ENCODE data around the gene CDIPT. TPM values are rescaled to one million over a fixed set of nuclear protein-coding genes. Genes with fewer than 3 reads are reported as not detected.

Gene CDIPT
- total RNA-seq, 1 donor from 2014 or later = 68.6 TPM

DNA sequence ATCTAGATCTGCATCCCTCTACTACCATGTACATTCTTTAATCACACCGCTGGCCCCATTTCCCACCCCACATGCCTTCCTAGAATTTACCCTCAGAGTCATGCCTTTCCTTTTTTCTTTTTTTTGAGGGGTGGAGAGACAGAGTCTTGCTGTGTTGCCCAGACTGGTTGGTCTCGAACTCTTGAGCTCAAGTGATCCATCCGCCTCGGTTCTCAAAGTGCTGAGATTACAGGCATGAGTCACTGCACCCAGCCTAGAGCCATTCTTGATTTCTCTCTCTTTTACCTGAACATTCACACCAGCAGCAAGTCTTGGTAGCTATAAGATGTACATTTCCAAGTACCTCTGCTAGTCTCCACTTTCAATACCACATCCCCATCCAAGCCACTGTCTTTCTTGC, 44.9 kb downstream of the CDIPT start:
- TF ChIP-seq, protein P1, sequence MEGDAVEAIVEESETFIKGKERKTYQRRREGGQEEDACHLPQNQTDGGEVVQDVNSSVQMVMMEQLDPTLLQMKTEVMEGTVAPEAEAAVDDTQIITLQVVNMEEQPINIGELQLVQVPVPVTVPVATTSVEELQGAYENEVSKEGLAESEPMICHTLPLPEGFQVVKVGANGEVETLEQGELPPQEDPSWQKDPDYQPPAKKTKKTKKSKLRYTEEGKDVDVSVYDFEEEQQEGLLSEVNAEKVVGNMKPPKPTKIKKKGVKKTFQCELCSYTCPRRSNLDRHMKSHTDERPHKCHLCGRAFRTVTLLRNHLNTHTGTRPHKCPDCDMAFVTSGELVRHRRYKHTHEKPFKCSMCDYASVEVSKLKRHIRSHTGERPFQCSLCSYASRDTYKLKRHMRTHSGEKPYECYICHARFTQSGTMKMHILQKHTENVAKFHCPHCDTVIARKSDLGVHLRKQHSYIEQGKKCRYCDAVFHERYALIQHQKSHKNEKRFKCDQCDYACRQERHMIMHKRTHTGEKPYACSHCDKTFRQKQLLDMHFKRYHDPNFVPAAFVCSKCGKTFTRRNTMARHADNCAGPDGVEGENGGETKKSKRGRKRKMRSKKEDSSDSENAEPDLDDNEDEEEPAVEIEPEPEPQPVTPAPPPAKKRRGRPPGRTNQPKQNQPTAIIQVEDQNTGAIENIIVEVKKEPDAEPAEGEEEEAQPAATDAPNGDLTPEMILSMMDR (IDR thresholded peaks at IDR 0.05; ENCODE audit: borderline replicate concordance) = no peak
- peaks cover 86% of the 10 kb centered on the region for H3K4me1 ChIP-seq
- H3K9me3 ChIP-seq (replicated peaks) = no peaks in the 10 kb centered on the region
- no peaks in the 10 kb centered on the region for H3K27me3 ChIP-seq (ENCODE audit: low read depth)
- intact Hi-C loops (cut with micrococcal nuclease) = no loop called here
- no peak for DNase-seq
- H3K36me3 ChIP-seq = peaks cover 22% of the 10 kb centered on the region
- peak overlapping the region; percentile 97 for H3K27ac ChIP-seq (replicated peaks)
- no peak overlapping the region for H3K4me3 ChIP-seq

- TF ChIP-seq, protein P1 (IDR thresholded peaks at IDR 0.05; ENCODE audit: borderline replicate concordance) = no peak
- H3K36me3 ChIP-seq = peaks cover 22% of the 10 kb centered on the region
Observed at GRCh38 chr16:29816694-29817441, 46.2 kb downstream of the CDIPT start.

GRCh38 chr16:29815793-29816693, 47.0 kb downstream of the CDIPT start, which contains the start of gene PAGR1:
Gene PAGR1, plus strand, starts transcription at chr16:29816152. Its CDS starts 374 bp downstream, at chr16:29816526.
- Histone ChIP-seq H3K9me3 (replicated peaks) (no peaks in the 10 kb centered on the region), H3K4me1 (peaks cover 86% of the 10 kb centered on the region), H3K36me3 (peaks cover 22% of the 10 kb centered on the region), H3K27me3 (ENCODE audit: low read depth) (no peaks in the 10 kb centered on the region), H3K27ac (replicated peaks) (peak within 1 kb of the TSS; percentile 97), H3K4me3 (peak within 1 kb of the TSS; percentile 84)
- intact Hi-C loops (cut with micrococcal nuclease) = no loop called here
- TF ChIP-seq, protein P1 (IDR thresholded peaks at IDR 0.05; ENCODE audit: borderline replicate concordance) = peak; percentile 90
- peak; percentile 98 for DNase-seq

More at GRCh38 chr16:29816694-29817441, 46.2 kb downstream of the CDIPT start:
- intact Hi-C loops (cut with micrococcal nuclease) = no loop called here
- H3K27me3 ChIP-seq (ENCODE audit: low read depth) = no peaks in the 10 kb centered on the region
- H3K9me3 ChIP-seq (replicated peaks) = no peaks in the 10 kb centered on the region
- H3K4me3 ChIP-seq = peak overlapping the region; percentile 84
- H3K27ac ChIP-seq (replicated peaks) = peak overlapping the region; percentile 97
- H3K4me1 ChIP-seq = peaks cover 87% of the 10 kb centered on the region
- peak; percentile 66 for DNase-seq

DNA sequence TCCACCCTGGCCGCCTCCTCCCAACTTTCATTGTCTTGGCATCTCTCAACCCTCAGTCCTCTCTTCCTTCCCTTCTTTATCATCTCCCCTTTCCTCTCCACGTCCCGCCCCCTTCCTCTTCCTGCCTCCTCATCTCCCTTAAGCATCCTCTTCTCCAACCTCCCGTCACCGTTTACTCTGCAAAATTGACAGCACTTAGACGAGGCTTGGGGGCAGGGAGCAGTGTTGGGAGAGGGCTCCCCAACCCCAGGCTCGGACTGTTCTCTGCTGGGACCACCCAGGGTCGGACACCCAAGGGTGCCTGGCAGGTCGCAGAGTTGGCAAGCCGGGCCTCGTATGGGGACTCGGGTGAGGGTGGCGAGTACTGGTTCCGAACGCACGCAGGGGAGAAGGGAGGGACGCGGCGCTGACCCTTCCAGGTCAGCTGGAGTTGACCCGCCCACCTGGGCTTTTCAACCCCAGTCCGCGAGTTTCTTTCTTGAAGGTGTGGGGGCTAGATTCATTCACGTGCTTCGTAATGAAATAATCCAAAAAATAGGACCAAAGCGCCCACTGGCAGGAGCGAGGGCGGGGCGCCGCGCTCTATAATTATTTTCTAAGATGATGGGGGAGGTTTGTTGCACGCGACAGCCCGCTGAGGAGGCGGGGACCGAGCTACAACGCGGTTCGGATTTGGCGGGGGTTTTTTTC, 47.8 kb downstream of the CDIPT start:
- H3K27me3 ChIP-seq (ENCODE audit: low read depth) = no peaks in the 10 kb centered on the region
- DNase-seq = peak; percentile 51
- H3K4me1 ChIP-seq = peaks cover 86% of the 10 kb centered on the region
- TF ChIP-seq, protein P1 (IDR thresholded peaks at IDR 0.05; ENCODE audit: borderline replicate concordance) = no peak
- peaks cover 25% of the 10 kb centered on the region for H3K36me3 ChIP-seq
- H3K9me3 ChIP-seq (replicated peaks) = no peaks in the 10 kb centered on the region
- peak overlapping the region; percentile 97 for H3K27ac ChIP-seq (replicated peaks)
- peak overlapping the region; percentile 84 for H3K4me3 ChIP-seq
- intact Hi-C loops (cut with micrococcal nuclease) = no loop called here

DNA sequence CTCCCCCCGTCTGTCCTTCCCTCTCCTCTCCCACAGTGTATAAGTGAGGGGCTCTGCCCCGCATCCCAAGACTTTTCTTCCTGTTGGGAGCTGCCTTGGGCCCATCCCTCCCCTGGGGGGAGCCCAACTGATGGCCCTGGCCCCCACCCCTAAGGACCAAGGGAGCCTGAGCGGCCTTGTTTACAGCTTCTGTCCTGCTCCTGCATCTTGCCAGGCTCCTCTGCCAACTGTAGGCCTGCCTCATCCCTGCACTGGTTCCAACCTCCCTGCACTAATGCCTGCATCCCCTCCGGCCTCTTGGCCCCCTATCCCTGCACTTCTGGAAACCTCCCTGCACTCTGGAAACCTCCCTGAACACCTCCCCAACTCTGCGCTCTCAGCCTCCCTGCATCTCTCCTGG, 48.4 kb downstream of the CDIPT start:
- no peak for DNase-seq
- intact Hi-C loops (cut with micrococcal nuclease) = no loop called here
- peaks cover 30% of the 10 kb centered on the region for H3K36me3 ChIP-seq
- TF ChIP-seq, protein P1 (IDR thresholded peaks at IDR 0.05; ENCODE audit: borderline replicate concordance) = no peak
- peaks cover 86% of the 10 kb centered on the region for H3K4me1 ChIP-seq
- H3K27me3 ChIP-seq (ENCODE audit: low read depth) = no peaks in the 10 kb centered on the region
- peak overlapping the region; percentile 84 for H3K4me3 ChIP-seq
- peak overlapping the region; percentile 97 for H3K27ac ChIP-seq (replicated peaks)
- no peaks in the 10 kb centered on the region for H3K9me3 ChIP-seq (replicated peaks)

Measured in left ventricle myocardium inferior (tissue), 1 donor.